GM19099 (cell line): Measurements from ENCODE around the gene RPF1.

Experiments used
- POLR2A ChIP-seq: IDR thresholded peaks from 3 replicates; pipeline ENCODE4 v1.6.1; 2011; ENCODE audit warnings: low read depth; ENCODE audit not compliant: insufficient read length; ENCODE audit errors: extremely low read depth

The RPF1 gene

GRCh38 chr1:84510165-84510564 lies 31.1 kb downstream of the RPF1 start:
- no peak for TF ChIP-seq POLR2A

GRCh38 chr1:84510668-84511067 lies 31.6 kb downstream of the RPF1 start:
- TF ChIP-seq POLR2A = no peak

- TF ChIP-seq POLR2A = no peak
Measured at GRCh38 chr1:84524590-84524989, 45.5 kb downstream of the RPF1 start.

GRCh38 chr1:84525779-84526178 lies 46.7 kb downstream of the RPF1 start:
- no peak for TF ChIP-seq POLR2A

GRCh38 chr1:84538599-84538998 lies 59.5 kb downstream of the RPF1 start:
- TF ChIP-seq POLR2A = no peak

- no peak for TF ChIP-seq POLR2A
Measured at GRCh38 chr1:84539972-84540371, 60.9 kb downstream of the RPF1 start.

- TF ChIP-seq POLR2A = no peak
Measured at GRCh38 chr1:84540759-84541158, 61.7 kb downstream of the RPF1 start.

GRCh38 chr1:84541679-84542078 lies 62.6 kb downstream of the RPF1 start:
- TF ChIP-seq POLR2A = no peak
